ENCODE measurements around the gene ZNF423.

Gene ZNF423

DNA sequence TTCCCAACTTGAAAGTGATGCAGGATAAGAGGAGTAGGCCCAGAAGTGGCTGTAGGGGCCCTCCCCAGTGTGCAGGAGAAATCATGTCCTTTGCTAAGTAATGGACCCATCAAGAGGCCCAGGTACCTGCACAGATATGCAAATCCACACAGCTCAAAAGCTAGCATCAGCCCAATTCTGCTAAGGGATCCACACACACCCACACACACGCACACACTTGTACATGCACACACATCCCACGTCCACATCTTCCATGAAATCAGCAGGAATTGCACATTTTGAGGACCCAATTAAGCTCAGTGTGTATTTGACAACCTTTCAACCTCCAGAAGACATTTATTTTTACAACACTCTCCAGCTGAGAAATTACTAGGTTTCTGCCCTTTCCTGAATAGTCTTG lies 297.5 kb downstream of the ZNF423 start:
- DNase-seq (ENCODE audit: low spot score): no peak

GRCh38 chr16:49556606-49557446 lies 299.1 kb downstream of the ZNF423 start:
- peak; percentile 72 for DNase-seq (ENCODE audit: low spot score)

- no peak for DNase-seq (ENCODE audit: low spot score)
Measured at GRCh38 chr16:49556249-49556605, 299.7 kb downstream of the ZNF423 start.

- no peak for DNase-seq (ENCODE audit: low spot score)
Measured at GRCh38 chr16:49554681-49555080, 301.2 kb downstream of the ZNF423 start.

GRCh38 chr16:49552313-49552928 lies 303.5 kb downstream of the ZNF423 start:
- no peak for DNase-seq (ENCODE audit: low spot score)

DNA sequence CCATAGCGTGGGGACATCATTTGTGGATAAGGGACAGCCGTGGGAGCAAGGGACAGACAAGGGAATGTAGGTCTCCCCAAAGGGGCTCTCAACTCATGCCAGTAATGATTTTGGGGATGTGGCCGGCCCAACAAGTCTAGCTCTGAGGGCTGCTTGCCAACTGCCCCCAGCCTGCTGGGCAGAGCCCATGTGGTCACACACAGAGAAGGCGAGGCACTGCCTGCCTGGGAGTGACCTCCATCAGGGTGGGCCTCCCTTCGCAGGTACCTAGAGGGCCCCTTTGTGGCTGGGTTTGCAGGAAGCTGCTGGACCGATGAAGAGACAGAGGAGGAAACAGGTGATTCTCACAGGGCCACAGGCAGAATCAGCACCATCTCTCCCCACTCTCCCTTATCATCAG lies 305.2 kb downstream of the ZNF423 start:
- no peak for DNase-seq (ENCODE audit: low spot score)

DNA sequence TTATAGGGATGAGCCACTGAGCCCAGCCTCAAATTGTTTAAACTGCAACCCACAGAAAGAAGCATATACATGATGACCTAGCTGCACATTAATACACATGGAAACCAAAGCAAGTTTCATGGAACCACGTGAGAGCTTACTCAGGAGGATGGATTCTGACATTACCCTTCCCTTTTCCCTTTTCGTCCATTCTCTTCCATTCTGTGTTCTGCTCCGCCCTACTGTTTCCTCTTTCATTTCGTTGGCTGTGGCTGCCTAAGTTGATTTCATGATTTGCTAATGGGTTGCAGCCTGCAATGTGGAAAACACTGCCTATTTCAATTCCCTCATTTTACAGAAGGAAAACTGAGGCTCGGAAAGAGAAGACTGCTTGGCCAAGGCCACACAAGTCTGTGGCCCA lies 305.8 kb downstream of the ZNF423 start:
- no peak for DNase-seq (ENCODE audit: low spot score)

GRCh38 chr16:49548325-49548970 lies 307.5 kb downstream of the ZNF423 start:
- no peak for DNase-seq (ENCODE audit: low spot score)

GRCh38 chr16:49547448-49547847 lies 308.5 kb downstream of the ZNF423 start:
- DNase-seq (ENCODE audit: low spot score): no peak

DNA sequence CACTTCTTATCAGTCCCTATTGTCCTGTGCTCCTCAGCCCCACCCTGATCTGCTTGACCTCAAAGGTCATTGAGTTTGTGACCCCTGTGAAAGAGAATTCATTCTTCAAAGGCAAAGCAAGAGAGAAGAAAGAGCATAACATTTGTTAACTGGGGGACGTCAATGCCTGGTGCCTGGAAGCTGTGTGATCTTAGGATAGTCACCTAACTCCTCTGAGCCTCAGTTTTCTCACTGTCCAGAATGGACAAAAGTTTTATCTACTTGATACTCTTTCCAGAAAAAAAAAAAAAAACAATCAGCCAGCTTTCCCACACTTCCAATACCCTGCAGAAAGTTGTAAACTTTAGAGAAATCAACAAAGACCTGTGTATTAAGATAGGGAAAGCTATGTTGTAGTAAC lies 309.2 kb downstream of the ZNF423 start:
- DNase-seq (ENCODE audit: low spot score): no peak

DNA sequence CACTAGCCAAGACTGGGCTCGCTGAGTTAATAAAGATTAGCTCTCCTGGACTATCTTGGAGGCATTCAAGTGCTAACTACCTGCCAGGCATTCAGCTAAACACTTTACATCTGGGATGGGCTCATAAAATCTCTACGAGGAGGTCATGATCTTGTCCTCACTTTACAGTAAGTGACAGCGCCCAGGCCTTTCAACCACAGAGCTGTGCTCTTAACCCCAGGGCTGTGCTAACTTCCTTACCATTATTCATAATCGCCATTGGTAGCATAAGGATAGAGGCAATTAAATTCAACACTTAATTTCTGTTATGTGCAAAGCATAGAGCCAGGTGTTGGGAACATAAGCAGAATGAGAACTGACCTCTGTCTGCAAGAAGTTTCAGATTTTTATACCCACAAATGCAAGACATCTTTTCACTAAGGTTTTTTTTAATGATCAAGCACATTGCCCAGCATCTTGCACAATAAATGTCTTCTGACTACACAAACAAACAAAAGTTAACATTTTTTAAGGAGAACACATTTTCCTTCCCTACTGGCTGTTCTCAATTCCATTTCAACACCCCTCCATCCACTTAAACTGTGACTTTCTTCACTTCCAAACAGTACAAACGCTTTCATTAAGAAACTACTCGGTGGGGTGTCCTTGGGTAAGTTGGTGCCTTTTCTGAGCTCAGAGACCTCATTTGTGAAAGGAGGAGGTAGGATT lies 310.0 kb downstream of the ZNF423 start:
- no peak for DNase-seq (ENCODE audit: low spot score)

DNA sequence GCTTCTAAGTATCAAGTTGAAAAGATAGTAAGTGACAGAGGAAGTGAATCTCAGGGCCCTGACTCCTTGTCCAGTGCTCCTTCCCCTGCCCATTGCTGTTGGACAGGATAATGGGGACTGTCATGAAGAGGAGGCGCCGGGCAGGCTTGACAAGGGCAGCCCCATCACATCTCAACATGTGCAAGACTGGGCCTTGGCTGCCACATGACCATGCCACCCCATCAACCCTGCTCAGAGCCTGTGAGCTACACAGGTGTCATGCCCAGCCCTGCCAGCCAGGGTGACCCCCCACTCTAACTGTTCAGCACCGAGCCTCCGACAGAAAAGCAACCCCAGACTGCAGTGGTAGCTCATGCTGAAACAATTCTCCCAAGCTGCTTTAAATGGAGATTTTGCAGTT lies 310.7 kb downstream of the ZNF423 start:
- DNase-seq (ENCODE audit: low spot score): no peak

- DNase-seq (ENCODE audit: low spot score): no peak
Measured at GRCh38 chr16:49544828-49545227, 311.1 kb downstream of the ZNF423 start.

DNA sequence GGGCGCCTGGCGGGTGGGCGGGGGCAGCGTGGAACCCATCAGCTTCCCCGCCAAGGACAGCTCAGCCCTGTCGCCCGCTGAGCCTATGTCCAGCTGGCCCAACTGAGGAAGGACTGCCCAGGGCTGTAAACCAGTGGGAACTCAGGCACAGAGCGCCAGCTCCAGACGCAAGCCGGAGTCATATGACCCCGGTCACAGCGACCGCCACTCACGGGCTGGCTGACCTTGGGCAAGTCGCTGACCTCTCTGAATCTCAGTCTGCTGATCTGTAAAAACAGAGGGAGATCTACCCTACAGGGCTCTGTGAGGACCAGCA lies 312.3 kb downstream of the ZNF423 start:
- DNase-seq (ENCODE audit: low spot score): no peak

- no peak for DNase-seq (ENCODE audit: low spot score)
Measured at GRCh38 chr16:49542946-49543630, 312.8 kb downstream of the ZNF423 start.

GRCh38 chr16:49542391-49542891 lies 313.5 kb downstream of the ZNF423 start:
- peak; percentile 72 for DNase-seq (ENCODE audit: low spot score)

- DNase-seq (ENCODE audit: low spot score): no peak
Measured at GRCh38 chr16:49540836-49541235, 315.1 kb downstream of the ZNF423 start.

DNA sequence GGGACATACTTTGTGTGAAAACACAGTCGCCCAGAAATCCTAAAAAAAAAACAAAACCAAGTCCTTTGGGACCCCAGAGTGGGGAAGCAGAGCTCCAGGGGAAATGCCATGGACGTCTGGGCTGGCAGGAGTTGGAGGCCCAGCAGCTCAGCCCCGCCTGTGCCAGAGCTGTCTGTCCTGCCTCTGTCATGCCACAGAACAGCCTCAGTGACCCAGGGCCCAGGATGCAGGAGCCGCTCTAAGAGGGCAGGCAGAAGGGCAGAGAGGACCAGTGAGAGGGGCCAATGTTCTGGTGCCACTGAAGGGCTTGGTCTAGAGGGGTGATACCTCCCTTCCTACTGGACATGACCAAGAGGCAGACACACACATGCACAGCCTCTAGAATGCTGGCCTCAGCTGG lies 316.2 kb downstream of the ZNF423 start:
- DNase-seq (ENCODE audit: low spot score): no peak

DNA sequence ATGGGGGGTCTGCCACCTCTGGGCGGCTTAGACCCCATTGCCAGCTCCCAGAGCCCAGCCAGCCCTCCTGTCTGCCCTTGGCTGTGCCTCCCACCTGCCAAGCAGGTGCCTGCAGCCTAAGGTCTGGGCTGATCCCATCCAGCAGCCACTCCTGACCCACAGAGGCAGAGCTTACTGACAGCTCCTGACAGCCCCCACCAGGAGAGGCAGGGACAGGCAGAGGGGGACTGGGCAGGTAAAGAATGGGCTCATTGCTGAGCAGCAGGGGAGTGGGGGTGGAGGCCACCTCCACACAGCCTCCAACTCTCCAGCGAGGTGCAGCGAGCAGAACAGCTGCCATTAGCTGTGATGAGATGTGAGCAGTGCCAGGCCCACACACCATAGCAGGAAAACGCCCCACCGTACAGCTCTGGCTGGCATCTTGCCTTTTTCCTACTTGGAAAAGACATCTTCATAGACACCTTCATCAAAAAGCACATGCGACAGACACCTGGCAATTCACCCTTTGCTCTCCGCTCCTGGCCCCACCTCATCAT lies 317.9 kb downstream of the ZNF423 start:
- no peak for DNase-seq (ENCODE audit: low spot score)

DNA sequence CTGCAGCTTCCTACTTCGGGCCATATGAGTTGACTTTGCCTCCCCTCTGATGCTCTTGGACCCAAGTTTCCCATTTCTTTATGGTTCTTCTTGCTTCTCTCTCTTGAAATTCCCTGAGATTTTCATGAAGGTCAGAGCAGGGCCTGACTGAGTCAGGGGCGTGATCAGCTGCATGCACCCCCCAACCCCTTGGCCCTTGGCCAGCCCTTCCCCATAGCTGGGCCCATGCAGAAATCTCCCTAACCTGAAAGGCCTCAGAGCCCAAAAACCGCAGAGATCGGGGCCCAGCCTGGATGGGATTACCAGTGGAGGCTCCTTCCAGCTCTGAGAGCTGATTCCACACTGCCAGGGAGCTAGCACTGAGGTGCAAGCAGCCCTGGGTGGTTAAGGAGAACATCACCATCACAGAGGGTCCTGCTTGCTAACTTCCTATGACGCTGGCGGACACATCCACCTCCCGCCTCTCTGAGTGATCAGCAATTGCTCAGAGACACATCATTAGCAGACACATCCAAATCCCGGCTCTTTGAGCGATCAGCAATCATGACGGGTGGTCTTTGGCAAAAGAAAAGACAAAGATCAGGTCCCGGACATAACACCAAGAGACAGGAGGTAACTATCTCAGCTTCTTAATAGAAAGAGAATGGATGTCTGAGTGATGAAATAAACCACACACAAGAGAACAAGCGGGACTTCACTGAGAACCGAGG lies 320.9 kb downstream of the ZNF423 start:
- DNase-seq (ENCODE audit: low spot score): no peak

GRCh38 chr16:49533422-49533821 lies 322.5 kb downstream of the ZNF423 start:
- DNase-seq (ENCODE audit: low spot score): no peak

Measured in SK-N-DZ (cell line).